ENCODE results near the gene HLA-DOB. TPM values are rescaled to one million over a fixed set of nuclear protein-coding genes. Genes with fewer than 3 reads are reported as not detected.

The HLA-DOB gene
- total RNA-seq, 1 donor from 2014 or later = 0.26 TPM

DNA sequence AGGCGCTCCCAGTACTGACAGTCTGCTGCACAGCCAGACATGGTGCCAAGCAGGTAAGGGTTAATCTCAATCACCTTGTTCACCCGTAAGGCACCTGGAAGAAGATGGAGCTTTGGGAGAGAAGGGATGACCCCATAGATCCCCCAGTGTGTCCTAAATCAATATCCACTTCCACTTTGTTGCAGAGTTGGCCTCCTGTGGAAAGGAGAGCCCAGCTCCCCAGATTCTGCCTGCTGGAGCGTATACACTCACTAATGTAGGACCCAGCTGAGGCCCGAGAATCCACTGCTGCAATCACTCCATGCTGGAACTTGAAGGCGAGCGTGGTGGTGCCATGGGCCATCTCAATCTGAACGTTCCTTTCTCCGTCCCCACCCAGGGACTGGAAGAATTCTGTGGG is 25.9 kb upstream of the HLA-DOB start:
- no peak for DNase-seq (ENCODE audit: low read depth)
- peaks cover 7% of the 10 kb centered on the region for H3K36me3 ChIP-seq (ENCODE audit: control insufficient read depth, insufficient read depth, low read length)
- H3K4me3 ChIP-seq (ENCODE audit: low read depth, low read length) = no peak overlapping the region
- no peak for FAIRE-seq
- no peaks in the 10 kb centered on the region for H3K27me3 ChIP-seq (ENCODE audit: control insufficient read depth, insufficient read depth, low read length)
- TF ChIP-seq, protein P1, sequence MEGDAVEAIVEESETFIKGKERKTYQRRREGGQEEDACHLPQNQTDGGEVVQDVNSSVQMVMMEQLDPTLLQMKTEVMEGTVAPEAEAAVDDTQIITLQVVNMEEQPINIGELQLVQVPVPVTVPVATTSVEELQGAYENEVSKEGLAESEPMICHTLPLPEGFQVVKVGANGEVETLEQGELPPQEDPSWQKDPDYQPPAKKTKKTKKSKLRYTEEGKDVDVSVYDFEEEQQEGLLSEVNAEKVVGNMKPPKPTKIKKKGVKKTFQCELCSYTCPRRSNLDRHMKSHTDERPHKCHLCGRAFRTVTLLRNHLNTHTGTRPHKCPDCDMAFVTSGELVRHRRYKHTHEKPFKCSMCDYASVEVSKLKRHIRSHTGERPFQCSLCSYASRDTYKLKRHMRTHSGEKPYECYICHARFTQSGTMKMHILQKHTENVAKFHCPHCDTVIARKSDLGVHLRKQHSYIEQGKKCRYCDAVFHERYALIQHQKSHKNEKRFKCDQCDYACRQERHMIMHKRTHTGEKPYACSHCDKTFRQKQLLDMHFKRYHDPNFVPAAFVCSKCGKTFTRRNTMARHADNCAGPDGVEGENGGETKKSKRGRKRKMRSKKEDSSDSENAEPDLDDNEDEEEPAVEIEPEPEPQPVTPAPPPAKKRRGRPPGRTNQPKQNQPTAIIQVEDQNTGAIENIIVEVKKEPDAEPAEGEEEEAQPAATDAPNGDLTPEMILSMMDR (IDR thresholded peaks at IDR 0.05; ENCODE audit: insufficient read depth, low read length, severe bottlenecking) = no peak

DNA sequence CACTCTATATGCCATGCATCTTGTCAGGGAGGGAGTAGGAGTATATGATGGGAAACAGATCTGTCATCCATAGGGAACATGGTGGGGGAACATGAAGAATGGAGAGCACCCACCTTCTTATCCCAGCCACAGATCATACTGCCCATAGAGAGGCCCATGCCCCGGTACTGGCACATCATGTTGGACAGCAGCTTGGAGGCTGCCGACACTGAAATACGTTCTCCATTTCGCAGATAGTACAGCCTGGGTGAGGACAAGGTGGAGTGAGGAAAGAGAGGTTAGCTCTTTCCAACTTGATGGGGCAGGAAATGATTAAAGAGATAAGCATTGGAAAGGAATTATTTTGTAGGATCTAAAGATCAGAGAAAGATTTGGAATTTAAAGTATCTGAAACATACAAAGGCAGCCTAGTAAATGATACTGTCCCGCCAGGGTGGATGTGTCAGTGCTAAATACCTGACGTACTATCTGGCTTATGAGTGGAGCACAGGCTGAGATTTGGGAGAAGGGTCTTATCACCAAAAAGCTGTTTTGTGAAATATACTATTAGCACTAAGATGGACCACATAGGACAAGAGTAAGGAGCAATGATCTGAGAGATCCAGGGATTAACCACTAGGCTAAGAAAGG is 25.3 kb upstream of the HLA-DOB start:
- DNase-seq (ENCODE audit: low read depth) = no peak
- FAIRE-seq = no peak
- TF ChIP-seq, protein P1 (IDR thresholded peaks at IDR 0.05; ENCODE audit: insufficient read depth, low read length, severe bottlenecking) = no peak
- H3K27me3 ChIP-seq (ENCODE audit: control insufficient read depth, insufficient read depth, low read length) = no peaks in the 10 kb centered on the region
- H3K4me3 ChIP-seq (ENCODE audit: low read depth, low read length) = no peak overlapping the region
- H3K36me3 ChIP-seq (ENCODE audit: control insufficient read depth, insufficient read depth, low read length) = peaks cover 7% of the 10 kb centered on the region

DNA sequence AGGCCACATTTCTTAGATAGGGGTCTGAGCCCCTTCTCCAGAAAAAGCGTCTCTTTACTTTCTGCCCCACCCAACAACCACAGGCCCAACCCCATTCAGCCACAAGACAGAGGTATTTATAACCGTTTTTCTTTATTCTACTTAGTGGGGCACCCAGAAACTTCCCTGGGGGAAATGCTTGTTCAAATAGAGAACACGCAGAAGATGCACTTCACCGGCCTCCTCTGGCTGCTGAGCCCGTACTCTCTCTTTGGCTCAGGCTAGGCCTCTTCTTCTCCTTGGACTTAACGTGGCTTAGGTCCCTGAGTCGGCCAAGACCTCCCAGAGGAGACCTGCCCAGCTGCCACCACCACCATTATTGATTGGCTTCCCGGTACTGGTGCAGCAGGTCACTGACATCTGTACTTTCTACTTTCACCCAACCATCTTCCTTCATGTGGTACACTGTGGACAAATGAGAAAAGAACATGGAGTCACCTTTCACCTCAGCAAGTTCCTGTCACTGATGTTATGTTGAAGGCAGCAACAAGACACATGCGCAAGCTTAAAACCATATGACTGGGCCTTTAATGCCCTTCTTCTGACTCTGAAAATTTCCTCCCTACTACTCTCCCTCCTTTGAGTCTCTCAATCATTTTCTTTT is 23.9 kb upstream of the HLA-DOB start:
- TF ChIP-seq, protein P1 (IDR thresholded peaks at IDR 0.05; ENCODE audit: insufficient read depth, low read length, severe bottlenecking) = no peak
- H3K4me3 ChIP-seq (ENCODE audit: low read depth, low read length) = no peak overlapping the region
- FAIRE-seq = no peak
- H3K36me3 ChIP-seq (ENCODE audit: control insufficient read depth, insufficient read depth, low read length) = peaks cover 5% of the 10 kb centered on the region
- H3K27me3 ChIP-seq (ENCODE audit: control insufficient read depth, insufficient read depth, low read length) = no peaks in the 10 kb centered on the region
- no peak for DNase-seq (ENCODE audit: low read depth)

DNA sequence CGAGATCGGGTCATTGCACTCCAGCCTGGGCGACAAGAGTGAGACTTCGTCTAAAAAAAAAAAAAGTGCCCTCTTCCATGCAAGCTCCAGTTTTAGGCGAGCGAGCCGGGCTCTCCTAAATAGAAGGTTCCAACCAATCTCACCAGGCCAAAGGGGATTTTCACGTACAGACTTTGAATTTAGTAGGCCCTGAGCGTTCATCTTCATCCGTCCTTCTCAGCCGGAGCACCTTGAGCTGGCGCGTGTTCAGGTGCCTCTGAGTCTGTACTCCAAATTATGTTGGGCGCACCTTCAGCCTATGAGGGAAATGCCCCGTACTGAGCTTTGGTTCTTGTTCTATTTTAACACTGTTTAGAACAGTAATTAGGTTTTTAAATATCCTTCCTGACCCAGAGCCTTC is 22.6 kb upstream of the HLA-DOB start:
- H3K36me3 ChIP-seq (ENCODE audit: control insufficient read depth, insufficient read depth, low read length) = peaks cover 11% of the 10 kb centered on the region
- FAIRE-seq = no peak
- no peak overlapping the region for H3K4me3 ChIP-seq (ENCODE audit: low read depth, low read length)
- TF ChIP-seq, protein P1 (IDR thresholded peaks at IDR 0.05; ENCODE audit: insufficient read depth, low read length, severe bottlenecking) = no peak
- DNase-seq (ENCODE audit: low read depth) = no peak
- no peaks in the 10 kb centered on the region for H3K27me3 ChIP-seq (ENCODE audit: control insufficient read depth, insufficient read depth, low read length)

DNA sequence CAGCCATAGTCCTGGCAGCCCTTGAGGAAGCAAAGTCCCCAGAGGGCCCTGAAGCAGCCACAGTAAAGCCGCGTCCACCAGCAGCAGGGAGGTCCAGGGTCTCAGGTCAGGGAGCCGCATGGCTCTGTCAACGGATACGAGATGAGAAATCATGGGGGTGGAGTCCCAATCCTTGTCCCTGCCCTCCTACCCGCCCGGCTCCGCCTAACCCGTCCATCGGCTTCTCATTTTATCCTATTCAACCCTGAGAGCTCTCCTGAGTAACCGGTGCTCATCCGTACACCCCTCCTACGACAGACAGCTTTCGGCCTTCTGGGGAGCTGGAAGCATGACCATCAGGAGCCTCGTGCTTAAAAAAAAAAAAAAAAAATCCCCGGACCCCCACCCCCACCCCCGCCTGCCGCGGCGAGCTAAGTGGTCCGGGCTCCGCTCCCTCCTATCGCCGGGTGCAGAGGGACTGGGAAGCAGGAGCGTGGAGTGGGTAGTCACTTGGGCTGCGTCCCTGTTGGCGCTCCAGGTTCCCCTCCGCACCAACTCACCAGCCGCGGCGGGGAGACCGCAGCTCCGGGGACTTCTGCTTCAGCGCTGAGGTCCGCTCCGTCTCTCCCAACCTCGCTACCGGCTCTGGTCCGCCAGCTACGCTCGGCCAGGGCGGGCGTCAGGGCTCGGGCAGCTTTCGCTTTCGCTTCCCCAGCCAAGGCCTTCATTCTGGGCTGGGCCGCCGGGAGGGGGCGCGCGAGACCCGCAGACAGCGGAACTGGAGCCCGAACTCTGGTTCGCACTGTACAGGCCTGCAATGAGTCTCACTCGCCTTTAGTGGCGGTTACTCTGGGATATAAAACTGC is 21.5 kb upstream of the HLA-DOB start, which contains the start of gene TAP2:
Gene TAP2, minus strand, starts transcription at position 626 of the 845 bp plus-strand sequence. Its CDS starts 506 bp downstream, at position 120.
- FAIRE-seq = no peak
- Histone ChIP-seq H3K27me3 (ENCODE audit: control insufficient read depth, insufficient read depth, low read length) (no peaks in the 10 kb centered on the region), H3K4me3 (ENCODE audit: low read depth, low read length) (peak within 1 kb of the TSS; percentile 81), H3K36me3 (ENCODE audit: control insufficient read depth, insufficient read depth, low read length) (peaks cover 12% of the 10 kb centered on the region)
- TF ChIP-seq, protein P1 (IDR thresholded peaks at IDR 0.05; ENCODE audit: insufficient read depth, low read length, severe bottlenecking) = peak; percentile 94
- DNase-seq (ENCODE audit: low read depth) = peak; percentile 80
